Suprapubic skin (tissue), 4 donors: ENCODE results near the gene PTPN4. TPM values are rescaled to one million over a fixed set of nuclear protein-coding genes. Genes with fewer than 3 reads are reported as not detected.

Experiments used
- DNase-seq, 2 donors: peaks; one replicate each; pipeline ENCODE4 v3.0.0-alpha.2; 2019; ENCODE audit warnings: low spot score in 2 of 2
- H3K27ac ChIP-seq: fragments of 200-600 bp; sonication (generic); one replicate; pipeline ENCODE4 v1.5.1; 2019
- H3K27me3 ChIP-seq: fragments of 200-600 bp; sonication (generic); one replicate; pipeline ENCODE4 v1.5.1; 2019
- H3K36me3 ChIP-seq: fragments of 200-600 bp; sonication (generic); one replicate; pipeline ENCODE4 v1.5.1; 2019
- H3K4me1 ChIP-seq: fragments of 200-600 bp; sonication (generic); one replicate; pipeline ENCODE4 v1.5.1; 2019
- H3K4me3 ChIP-seq: fragments of 200-600 bp; sonication (generic); one replicate; pipeline ENCODE4 v1.5.1; 2019; ENCODE audit warnings: mild to moderate bottlenecking
- H3K9me3 ChIP-seq: fragments of 200-600 bp; sonication (generic); one replicate; pipeline ENCODE4 v1.5.1; 2019
- CTCF ChIP-seq, 2 donors: fragments of 200-600 bp in 1 of 2; fragments of 450-650 bp in 1 of 2; sonication (generic) in 1 of 2; IDR thresholded peaks; one replicate each; pipeline ENCODE4 v1.5.1; 2016 to 2019; ENCODE audit warnings: antibody characterized with exemption in 2 of 2, mild to moderate bottlenecking in 1 of 2, moderate library complexity in 1 of 2
- EP300 ChIP-seq: sonication (generic); formaldehyde crosslinking; IDR thresholded peaks from one replicate; pipeline ENCODE4 v1.6.1; 2017; ENCODE audit warnings: antibody characterized with exemption
- POLR2A ChIP-seq, 2 donors: fragments of 450-650 bp; IDR thresholded peaks; one replicate each; pipeline ENCODE4 v1.6.1; 2017; ENCODE audit warnings: antibody characterized with exemption in 2 of 2, mild to moderate bottlenecking in 2 of 2, moderate library complexity in 2 of 2
- POLR2AphosphoS5 ChIP-seq, 3 donors: sonication (generic); formaldehyde crosslinking; IDR thresholded peaks; one replicate each; pipeline ENCODE4 v1.6.1; 2017; ENCODE audit warnings: antibody characterized with exemption in 3 of 3
- WGBS: methylation state at CpG from one replicate; pipeline ENCODE4 v1.1.5; 2018; 5-methylcytosine and 5-hydroxymethylcytosine counted together
- total RNA-seq, 4 donors: library from RNA; depleted of rRNA; stranded (reverse); fragments of >200 nt; gene quantifications; one replicate each; pipeline ENCODE4 v1.1.0, GENCODE V29; 2016

The PTPN4 gene
- total RNA-seq, 4 donors from 2014 or later: 14.0 to 73.7 (median 36.7) TPM

- Histone ChIP-seq H3K27me3 (no peaks in the 10 kb centered on the region), H3K36me3 (no peaks in the 10 kb centered on the region), H3K27ac (no peak overlapping the region), H3K9me3 (peaks cover 7% of the 10 kb centered on the region), H3K4me1 (no peaks in the 10 kb centered on the region), H3K4me3 (no peak overlapping the region)
- 78% methylated on average over 5 of the region's 5 CpGs for WGBS
- no peak for DNase-seq
- no peak for TF ChIP-seq POLR2A (IDR thresholded peaks at IDR 0.05)
- no peak for TF ChIP-seq EP300
- TF ChIP-seq CTCF (IDR thresholded peaks at IDR 0.05): no peak
- no peak for TF ChIP-seq POLR2AphosphoS5 (IDR thresholded peaks at IDR 0.05)
Measured at GRCh38 chr2:119826370-119826961, 66.7 kb downstream of the PTPN4 start.

- Histone ChIP-seq H3K27ac (no peak overlapping the region), H3K4me3 (no peak overlapping the region), H3K4me1 (no peaks in the 10 kb centered on the region), H3K9me3 (peaks cover 7% of the 10 kb centered on the region), H3K27me3 (no peaks in the 10 kb centered on the region), H3K36me3 (no peaks in the 10 kb centered on the region)
- DNase-seq: no peak
- 73% methylated on average over 5 of the region's 5 CpGs for WGBS
- no peak for TF ChIP-seq POLR2AphosphoS5 (IDR thresholded peaks at IDR 0.05)
- no peak for TF ChIP-seq EP300
- no peak for TF ChIP-seq CTCF (IDR thresholded peaks at IDR 0.05)
- no peak for TF ChIP-seq POLR2A (IDR thresholded peaks at IDR 0.05)
Measured at GRCh38 chr2:119827866-119828507, 68.3 kb downstream of the PTPN4 start.

GRCh38 chr2:119836455-119837142 is 76.9 kb downstream of the PTPN4 start:
- WGBS: 94% methylated on average over 20 of the region's 22 CpGs
- no peak for DNase-seq
- TF ChIP-seq POLR2A (IDR thresholded peaks at IDR 0.05): no peak
- no peak for TF ChIP-seq EP300
- TF ChIP-seq POLR2AphosphoS5 (IDR thresholded peaks at IDR 0.05): no peak
- no peak for TF ChIP-seq CTCF (IDR thresholded peaks at IDR 0.05)

GRCh38 chr2:119837350-119837749 is 77.6 kb downstream of the PTPN4 start:
- WGBS: 84% methylated on average over 8 of the region's 12 CpGs
- DNase-seq: no peak
- TF ChIP-seq POLR2AphosphoS5 (IDR thresholded peaks at IDR 0.05) (no peak), EP300 (no peak), CTCF (IDR thresholded peaks at IDR 0.05) (no peak), POLR2A (IDR thresholded peaks at IDR 0.05) (no peak)
- H3K27ac ChIP-seq: no peak overlapping the region
- no peak overlapping the region for H3K4me3 ChIP-seq
- H3K4me1 ChIP-seq: peaks cover 13% of the 10 kb centered on the region
- H3K36me3 ChIP-seq: no peaks in the 10 kb centered on the region
- H3K9me3 ChIP-seq: no peaks in the 10 kb centered on the region
- H3K27me3 ChIP-seq: no peaks in the 10 kb centered on the region

More at GRCh38 chr2:119836455-119837142, 76.9 kb downstream of the PTPN4 start:
- Histone ChIP-seq H3K27ac (no peak overlapping the region), H3K4me1 (peaks cover 13% of the 10 kb centered on the region), H3K9me3 (no peaks in the 10 kb centered on the region), H3K4me3 (no peak overlapping the region), H3K27me3 (no peaks in the 10 kb centered on the region), H3K36me3 (no peaks in the 10 kb centered on the region)

- H3K9me3 ChIP-seq: no peaks in the 10 kb centered on the region
- no peaks in the 10 kb centered on the region for H3K27me3 ChIP-seq
- H3K36me3 ChIP-seq: no peaks in the 10 kb centered on the region
- 35% methylated on average over 13 of the region's 13 CpGs for WGBS
- no peak for DNase-seq
- peaks cover 13% of the 10 kb centered on the region for H3K4me1 ChIP-seq
- no peak overlapping the region for H3K4me3 ChIP-seq
- H3K27ac ChIP-seq: no peak overlapping the region
- TF ChIP-seq CTCF (IDR thresholded peaks at IDR 0.05): no peak
- no peak for TF ChIP-seq POLR2A (IDR thresholded peaks at IDR 0.05)
- no peak for TF ChIP-seq POLR2AphosphoS5 (IDR thresholded peaks at IDR 0.05)
- no peak for TF ChIP-seq EP300
Measured at GRCh38 chr2:119837759-119838158, 78.0 kb downstream of the PTPN4 start.
